ENCODE results near the gene LBX1.

- no peak for TF ChIP-seq CTCF (IDR thresholded peaks at IDR 0.05; ENCODE audit: borderline replicate concordance, extremely low read depth, low read length, poor library complexity, severe bottlenecking)
- no peak for TF ChIP-seq EZH2 (IDR thresholded peaks at IDR 0.05; ENCODE audit: borderline replicate concordance, low read depth, low read length, severe bottlenecking)
Observed at GRCh38 chr10:101263150-101263752, 34.0 kb upstream of the LBX1 start.
